Activated naive CD4-positive, alpha-beta T cell treated with anti-CD3 and anti-CD28 coated beads, Interleukin-2, amount 50 U/mL, for 72 hours (primary cell): ENCODE results near the gene XPR1. TPM values are rescaled to one million over a fixed set of nuclear protein-coding genes. Genes with fewer than 3 reads are reported as not detected.
A peak's percentile ranks its signal among the peaks of the same experiment; 100 is the strongest.
"Not testable (repeated sequence)": the region's sequence is repeated elsewhere in the genome, so short reads cannot be mapped to it uniquely, and the experiment has no call there.

ENCODE experiments used
- ATAC-seq, 2 donors: fragments of 150-1000 bp; cut with Tn5 transposase; 2 replicates each; pipeline ENCODE4 v1.10.0; 2021; ENCODE audit warnings: mild to moderate bottlenecking in 2 of 2, moderate library complexity in 2 of 2
- DNase-seq, 2 donors: peaks; one replicate each; pipeline ENCODE4 v3.0.0; 2021 to 2022; ENCODE audit warnings: low spot score in 2 of 2
- H3K27ac Mint-ChIP-seq, 2 donors: one replicate each; pipeline ENCODE4 v1.8.0; 2022; ENCODE audit warnings: mild to moderate bottlenecking in 2 of 2, mixed read lengths in 2 of 2
- H3K36me3 Mint-ChIP-seq, 2 donors: one replicate each; pipeline ENCODE4 v1.8.0; 2022; ENCODE audit warnings: mixed read lengths in 2 of 2
- H3K9me3 Mint-ChIP-seq, 2 donors: one replicate each; pipeline ENCODE4 v1.8.0; 2022; ENCODE audit warnings: mixed read lengths in 2 of 2
- total RNA-seq, 2 donors: library from RNA; stranded (reverse); gene quantifications; one replicate each; pipeline ENCODE4 v1.2.3, GENCODE V29; 2022

Gene XPR1
- total RNA-seq, 2 donors from 2014 or later, result 15.2 to 18.6 TPM

DNA sequence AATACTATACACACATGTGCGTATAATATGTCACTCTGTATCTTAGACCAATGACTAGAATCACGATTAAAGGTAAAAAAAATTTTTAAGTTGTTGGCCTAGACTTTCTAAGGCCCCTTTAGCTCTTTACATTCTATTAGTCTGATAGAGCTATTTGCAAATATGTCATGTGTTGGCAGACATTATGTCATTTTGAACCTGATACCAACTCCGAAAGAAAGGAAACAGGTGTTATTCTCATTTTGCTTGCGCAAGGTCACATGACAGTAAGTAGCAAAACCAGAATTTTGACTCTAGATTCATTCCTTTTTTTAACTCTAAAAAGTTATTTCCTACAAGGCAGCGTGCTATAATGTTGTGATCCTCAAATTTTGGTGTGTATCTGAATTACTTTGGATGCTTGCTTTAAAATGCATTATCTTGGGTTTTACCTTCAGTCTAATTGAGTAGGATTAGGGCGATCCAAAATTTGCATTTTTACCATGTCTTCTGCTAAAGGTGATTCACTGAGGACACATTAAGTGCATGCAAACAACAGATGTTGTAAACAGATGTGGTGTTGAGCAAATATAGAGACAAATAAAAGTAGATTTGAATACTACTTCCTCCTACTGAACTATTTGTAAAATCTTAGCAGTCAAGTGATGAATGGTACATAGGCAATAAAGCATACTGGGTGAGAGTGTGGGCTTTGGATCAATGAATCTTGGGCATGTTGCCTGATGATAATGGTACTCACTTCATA, 217.4 kb downstream of the XPR1 start:
- ATAC-seq, result no peak
- H3K9me3 Mint-ChIP-seq, result no peaks in the 10 kb centered on the region
- H3K36me3 Mint-ChIP-seq, result peaks cover 5 to 12% of the 10 kb centered on the region in 2 donors

DNA sequence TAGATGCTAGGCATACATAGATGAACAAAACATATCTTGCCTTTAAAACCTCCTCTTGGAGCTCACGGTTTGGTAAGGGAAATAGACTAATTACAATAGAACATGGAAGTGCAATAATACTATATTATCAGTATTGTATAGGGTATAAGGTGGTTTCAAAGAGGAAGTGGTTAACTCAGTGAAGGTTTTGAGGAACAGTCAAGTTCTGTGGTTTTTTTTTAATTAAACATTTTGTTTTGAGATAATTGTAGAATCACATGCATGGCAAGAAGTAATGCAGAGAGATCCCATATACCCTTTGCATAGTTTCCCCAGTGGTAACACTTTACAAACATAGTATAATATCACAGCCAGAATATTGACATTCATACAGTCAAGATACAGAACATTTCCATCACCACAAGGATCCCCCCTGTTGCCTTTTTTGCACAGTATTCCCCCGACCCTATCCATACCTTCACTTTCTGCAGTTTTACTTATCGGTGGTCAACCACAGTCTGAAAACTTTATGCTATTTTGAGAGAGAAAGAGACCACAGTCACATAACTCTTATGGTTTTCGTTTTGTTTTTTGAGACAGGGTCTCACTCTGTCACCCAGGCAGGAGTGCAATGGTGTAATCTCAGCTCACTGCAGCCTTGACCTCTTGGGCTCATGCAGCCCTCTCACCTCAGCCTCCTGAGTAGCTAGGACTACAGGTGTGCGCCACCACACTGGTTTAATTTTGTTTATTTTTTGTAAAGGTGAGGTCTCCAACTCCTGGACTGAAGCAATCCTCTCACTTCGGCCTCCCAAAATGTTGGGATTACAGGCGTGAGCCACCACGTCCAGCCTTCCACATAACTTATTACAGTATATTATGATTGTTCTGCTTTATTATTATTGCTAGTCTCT, 220.4 kb downstream of the XPR1 start:
- H3K36me3 Mint-ChIP-seq, result peaks cover 5 to 12% of the 10 kb centered on the region in 2 donors
- no peak for ATAC-seq
- H3K9me3 Mint-ChIP-seq, result no peaks in the 10 kb centered on the region
- no peak for DNase-seq
- H3K27ac Mint-ChIP-seq, result no peak overlapping the region

More for the DNA sequence above, 217.4 kb downstream of the XPR1 start:
- DNase-seq, result no peak
- H3K27ac Mint-ChIP-seq, result no peak overlapping the region

DNA sequence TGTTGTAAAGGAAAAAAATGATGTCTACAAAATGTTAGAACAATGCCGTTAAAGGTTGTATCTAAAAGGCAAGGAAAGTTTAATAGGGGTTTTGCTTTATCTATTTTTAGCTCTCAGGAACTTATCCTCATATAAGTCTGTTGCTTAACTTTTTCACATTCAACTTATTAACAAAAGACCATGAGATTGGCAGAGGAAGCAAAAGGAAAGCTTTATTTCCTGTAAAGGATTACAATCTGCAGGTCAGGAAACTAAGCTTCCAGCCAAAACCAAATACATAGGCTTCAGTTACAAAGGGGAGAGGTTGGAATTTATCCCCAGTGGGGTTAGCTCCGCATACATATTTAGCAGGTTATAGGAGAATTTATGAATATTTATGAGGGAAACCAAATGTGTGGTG, 222.2 kb downstream of the XPR1 start:
- no peaks in the 10 kb centered on the region for H3K9me3 Mint-ChIP-seq
- ATAC-seq (no peak), DNase-seq (no peak)
- H3K36me3 Mint-ChIP-seq, result peaks cover 5 to 12% of the 10 kb centered on the region in 2 donors
- no peak overlapping the region for H3K27ac Mint-ChIP-seq

DNA sequence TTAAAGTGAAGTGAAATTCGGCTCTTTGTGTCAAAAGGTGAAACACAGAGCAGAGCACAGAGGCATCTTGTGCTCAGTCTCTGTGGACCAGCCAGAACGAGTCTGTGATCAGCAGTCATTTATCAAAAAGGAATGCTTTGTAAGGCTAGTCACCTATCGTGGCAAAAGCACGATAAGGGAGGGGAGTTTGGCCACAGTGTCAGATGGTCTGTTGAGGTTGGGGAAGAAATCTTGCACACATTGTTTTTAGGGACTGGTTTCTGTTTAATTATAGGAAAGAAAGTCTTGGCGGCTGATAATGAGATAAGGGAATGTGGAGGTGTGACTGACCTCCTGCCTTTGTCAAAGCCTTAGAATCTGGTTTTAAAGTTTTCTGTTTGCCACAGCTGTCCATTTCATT, 222.6 kb downstream of the XPR1 start:
- Mint-ChIP-seq H3K36me3 (peaks cover 5 to 10% of the 10 kb centered on the region in 2 donors), H3K27ac (no peak overlapping the region), H3K9me3 (no peaks in the 10 kb centered on the region)
- no peak for ATAC-seq
- DNase-seq, result no peak

DNA sequence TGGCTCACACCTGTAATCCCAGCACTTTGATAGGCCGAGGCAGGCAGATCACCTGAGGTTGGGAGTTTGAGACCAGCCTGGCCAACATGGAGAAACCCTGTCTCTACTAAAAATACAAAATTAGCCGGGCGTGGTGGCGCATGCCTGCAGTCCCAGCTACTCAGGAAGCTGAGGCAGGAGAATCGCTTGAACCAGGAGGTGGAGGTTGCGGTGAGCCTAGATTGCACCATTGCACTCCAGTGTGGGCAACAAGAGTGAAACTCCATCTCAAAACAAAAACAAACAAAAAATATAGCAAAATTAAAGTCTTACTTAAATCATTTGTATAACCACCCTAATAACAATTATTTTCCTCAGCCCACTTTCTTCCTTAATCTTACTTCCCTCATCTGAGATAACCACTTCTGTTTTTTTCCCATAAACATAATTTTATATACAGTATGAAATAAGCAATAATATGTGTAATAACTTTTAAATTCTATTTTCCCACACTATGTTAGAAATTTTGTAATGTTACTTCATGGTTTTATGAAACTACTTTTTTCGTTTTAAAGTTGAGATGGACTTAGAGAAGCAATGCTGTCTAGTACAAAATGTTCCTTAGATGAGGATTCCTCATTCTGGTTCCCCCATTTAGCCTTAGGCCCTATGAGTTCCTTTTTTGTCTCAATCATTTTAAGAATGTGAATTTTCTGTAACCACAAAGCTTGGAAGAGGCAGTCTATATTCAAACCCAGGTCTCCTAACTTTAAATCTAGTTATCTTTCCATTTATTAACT, 226.3 kb downstream of the XPR1 start:
- not testable (repeated sequence) for ATAC-seq, DNase-seq, H3K27ac Mint-ChIP-seq, H3K9me3 Mint-ChIP-seq, H3K36me3 Mint-ChIP-seq

DNA sequence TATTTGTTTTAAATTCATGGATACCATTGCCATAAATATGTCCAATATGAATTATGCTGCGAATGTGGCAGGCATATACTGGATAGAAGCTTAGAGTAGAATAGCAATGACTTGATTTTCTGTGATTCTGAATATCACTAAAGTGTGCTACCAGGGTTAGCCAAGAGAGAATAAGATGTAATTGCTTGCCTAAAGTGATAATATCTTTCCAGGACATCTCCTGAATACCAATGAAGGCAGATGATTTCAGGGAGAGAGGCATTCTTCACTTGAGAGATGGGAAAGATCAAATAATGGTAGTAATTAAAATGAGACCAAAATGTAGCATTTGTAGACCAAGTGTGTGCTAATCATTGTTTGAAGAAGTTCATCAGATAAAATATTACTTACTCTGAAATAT, 227.5 kb downstream of the XPR1 start:
- no peak for DNase-seq
- H3K36me3 Mint-ChIP-seq, result no peaks in the 10 kb centered on the region
- ATAC-seq, result no peak
- H3K9me3 Mint-ChIP-seq, result no peaks in the 10 kb centered on the region
- no peak overlapping the region for H3K27ac Mint-ChIP-seq

DNA sequence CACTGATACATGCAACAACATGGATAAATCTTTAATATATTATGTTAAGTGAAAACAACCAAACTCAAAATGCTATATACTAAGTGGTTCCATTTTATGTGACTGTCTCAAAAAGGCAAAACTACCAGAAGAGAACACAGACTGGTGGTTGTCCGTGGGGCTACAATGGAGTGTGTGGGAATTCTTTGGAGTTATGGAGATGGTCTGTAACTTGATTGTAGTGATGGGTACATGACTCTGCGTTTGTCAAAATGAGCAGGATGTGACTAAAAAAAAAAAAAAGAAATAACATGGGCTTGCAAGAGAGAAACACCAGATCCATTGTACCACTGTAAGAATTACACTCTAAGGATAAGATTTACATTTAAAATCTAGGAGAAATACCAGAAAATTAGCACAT, 228.7 kb downstream of the XPR1 start:
- Mint-ChIP-seq H3K27ac (no peak overlapping the region), H3K9me3 (no peaks in the 10 kb centered on the region), H3K36me3 (no peaks in the 10 kb centered on the region)
- no peak for DNase-seq
- no peak for ATAC-seq

DNA sequence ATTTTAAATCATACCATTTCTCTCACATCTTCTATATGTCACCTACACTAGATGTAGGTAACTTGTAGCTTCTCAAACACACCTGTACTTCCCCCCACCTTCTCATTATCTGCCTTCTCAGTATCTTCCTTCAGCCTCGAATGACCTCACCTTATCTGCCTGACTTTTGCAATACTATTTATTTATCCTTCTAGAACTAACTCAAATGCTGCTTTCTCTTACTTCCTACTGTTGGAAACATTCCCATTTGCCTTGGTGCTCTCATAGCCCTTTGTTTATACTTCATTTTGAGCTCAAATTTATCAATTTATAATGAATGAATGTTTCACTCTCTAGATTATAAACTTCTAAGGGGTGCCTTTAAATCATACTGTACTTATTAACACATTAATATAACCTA, 230.5 kb downstream of the XPR1 start:
- no peaks in the 10 kb centered on the region for H3K9me3 Mint-ChIP-seq
- no peak overlapping the region for H3K27ac Mint-ChIP-seq
- H3K36me3 Mint-ChIP-seq, result no peaks in the 10 kb centered on the region
- ATAC-seq (no peak), DNase-seq (no peak)

DNA sequence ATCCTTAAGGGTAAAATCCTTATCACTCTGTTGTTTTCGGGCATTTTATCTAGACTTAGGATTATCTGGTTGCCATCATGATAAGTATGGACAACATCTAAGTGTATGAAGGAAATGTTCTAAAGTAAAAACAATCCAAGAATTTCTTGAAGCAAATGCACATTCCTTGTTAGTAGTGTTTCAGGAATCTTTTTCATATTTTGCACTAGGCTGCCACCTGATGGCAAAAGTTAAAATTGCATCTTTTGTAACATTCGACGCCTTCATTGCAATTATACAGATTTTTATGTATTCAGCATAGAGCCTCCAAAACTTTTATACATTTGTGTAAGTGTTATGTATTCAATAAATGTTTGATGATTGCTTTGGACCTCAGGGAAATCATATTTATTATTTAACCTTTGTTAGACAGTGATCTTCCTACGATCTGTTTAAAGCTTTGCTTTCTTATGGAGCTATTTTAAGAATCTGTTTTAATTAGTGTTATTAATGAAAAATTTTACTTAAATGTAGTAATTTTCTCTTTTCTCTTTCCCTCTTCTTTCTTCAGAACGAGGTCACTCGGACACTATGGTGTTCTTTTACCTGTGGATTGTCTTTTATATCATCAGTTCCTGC, 231.4 kb downstream of the XPR1 start:
- no peaks in the 10 kb centered on the region for H3K36me3 Mint-ChIP-seq
- ATAC-seq, result no peak
- DNase-seq, result peak in 1 of 2 donors; percentile 54
- H3K27ac Mint-ChIP-seq, result no peak overlapping the region
- no peaks in the 10 kb centered on the region for H3K9me3 Mint-ChIP-seq

DNA sequence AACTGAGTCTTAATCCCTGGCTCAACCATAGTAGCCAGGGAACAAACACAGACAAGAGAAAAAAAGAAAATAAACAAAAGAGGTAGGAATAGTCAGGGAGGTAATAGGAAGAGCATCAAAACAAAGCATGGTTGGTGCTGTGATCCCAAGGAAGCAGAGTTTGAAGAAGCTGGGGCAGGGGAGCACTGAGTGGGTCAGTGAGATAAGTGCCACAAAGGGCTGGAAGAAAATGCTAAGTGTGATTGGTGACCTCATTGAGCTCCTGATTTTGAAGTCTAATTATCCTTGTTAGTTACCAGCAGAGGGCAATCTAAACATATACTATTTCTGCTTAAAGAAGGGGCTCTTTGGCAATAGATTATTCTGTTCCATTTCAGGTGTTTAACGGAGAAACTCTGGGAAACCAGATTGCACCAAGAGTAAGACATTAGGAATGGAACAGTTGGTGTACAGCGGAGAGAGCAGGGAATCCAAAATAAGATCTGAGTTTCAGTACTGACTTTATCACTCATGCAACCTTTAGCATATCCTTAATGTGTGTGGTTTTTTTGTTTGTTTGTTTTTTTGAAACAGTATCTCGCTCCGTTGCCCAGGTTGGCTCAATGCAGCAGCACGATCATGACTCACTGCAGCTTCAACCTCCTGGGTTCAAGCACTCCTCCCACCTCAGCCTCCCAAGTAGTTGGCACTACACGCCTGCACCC, 250.1 kb downstream of the XPR1 start:
- no peaks in the 10 kb centered on the region for H3K9me3 Mint-ChIP-seq
- no peak for DNase-seq
- H3K36me3 Mint-ChIP-seq, result no peaks in the 10 kb centered on the region
- ATAC-seq, result peak; percentile 26 to 59
- peak overlapping the region in 1 of 2 donors; percentile 57 for H3K27ac Mint-ChIP-seq

DNA sequence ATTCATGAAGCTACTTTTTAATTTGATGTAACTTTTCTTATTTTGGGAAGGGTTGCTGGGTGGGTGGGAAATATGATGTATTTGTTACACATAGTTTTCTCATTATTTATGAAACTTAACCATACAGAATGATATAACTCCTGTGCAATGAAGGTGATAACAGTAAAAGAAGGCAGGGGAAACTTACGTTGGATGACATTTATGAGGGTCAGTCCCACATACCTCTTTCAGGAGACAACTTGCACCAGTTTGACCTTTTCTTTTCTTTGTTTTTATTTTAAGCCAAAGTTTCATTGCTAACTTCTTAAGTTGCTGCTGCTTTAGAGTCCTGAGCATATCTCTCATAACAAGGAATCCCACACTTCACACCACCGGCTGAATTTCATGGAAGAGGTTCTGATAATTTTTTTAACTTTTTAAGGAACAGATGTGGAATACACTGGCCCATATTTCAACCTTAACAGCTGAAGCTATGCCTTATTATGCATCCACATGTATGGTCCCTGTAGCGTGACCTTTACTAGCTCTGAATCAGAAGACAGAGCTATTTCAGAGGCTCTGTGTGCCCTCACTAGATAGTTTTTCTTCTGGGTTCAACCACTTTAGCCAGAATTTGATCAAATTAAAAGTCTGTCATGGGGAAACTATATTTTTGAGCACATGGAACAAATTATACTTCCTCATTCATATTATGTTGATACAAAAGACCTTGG, 252.9 kb downstream of the XPR1 start:
- ATAC-seq, result peak in 1 of 2 donors; percentile 39
- Mint-ChIP-seq H3K27ac (no peak overlapping the region), H3K9me3 (no peaks in the 10 kb centered on the region), H3K36me3 (no peaks in the 10 kb centered on the region)
- no peak for DNase-seq

DNA sequence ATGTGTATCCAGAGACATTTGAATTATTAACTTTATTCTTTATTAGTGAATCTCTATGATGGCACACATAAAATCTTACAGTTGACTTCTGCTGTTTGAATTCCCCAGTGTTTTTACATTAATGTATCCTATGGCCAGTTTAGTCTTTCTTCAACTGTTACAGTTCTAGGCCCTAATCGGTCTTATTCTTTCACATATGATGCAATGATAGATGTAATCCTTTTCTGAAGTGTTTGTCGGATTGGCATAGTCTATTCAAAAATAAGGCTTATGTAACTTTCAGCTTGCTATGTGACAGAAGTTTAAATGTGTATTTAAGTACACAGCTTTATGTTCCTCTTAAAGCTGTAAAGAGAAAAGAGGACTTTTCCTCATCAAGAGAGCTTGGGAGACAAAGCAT, 254.5 kb downstream of the XPR1 start:
- Mint-ChIP-seq H3K27ac (no peak overlapping the region), H3K36me3 (no peaks in the 10 kb centered on the region), H3K9me3 (no peaks in the 10 kb centered on the region)
- no peak for ATAC-seq
- no peak for DNase-seq

DNA sequence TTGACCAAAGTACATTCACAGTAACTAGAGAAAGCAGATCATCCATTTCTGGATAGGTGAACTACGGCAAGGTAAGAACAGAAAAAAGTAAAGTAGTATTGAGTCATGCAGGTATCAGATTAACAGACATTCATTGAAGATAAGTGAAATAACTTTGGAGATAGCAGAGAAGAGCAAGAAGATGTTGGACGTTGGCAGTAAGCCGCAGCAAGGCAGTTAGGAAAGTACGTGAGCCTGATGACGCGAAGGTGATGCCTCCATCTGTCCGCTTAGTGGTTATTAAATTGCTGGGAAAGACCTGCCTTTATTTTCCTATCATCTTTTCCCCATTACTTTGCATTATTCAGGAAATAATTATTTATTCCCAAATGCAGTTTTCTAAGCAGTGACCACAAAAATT, 256.0 kb downstream of the XPR1 start:
- no peaks in the 10 kb centered on the region for H3K36me3 Mint-ChIP-seq
- ATAC-seq, result no peak
- no peak for DNase-seq
- H3K9me3 Mint-ChIP-seq, result no peaks in the 10 kb centered on the region
- no peak overlapping the region for H3K27ac Mint-ChIP-seq

DNA sequence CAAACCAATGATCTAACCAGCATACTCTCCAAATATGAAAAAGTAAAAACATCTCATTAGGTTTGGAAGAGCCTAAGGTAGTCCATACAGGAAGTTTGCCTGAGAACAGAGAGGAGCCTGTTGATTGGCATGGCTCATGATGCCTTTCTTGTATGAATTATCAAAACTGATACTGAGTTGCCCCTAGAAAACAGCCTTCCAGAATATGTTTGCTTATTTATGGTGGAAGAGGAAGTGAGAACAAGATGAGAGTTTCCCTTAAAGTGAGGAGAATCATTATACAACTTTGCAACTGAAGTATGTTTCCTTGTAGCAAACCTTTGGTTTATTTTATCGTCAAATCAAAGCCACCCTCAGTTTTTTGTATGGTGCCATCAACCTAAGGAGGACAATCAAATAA, 257.0 kb downstream of the XPR1 start:
- Mint-ChIP-seq H3K9me3 (no peaks in the 10 kb centered on the region), H3K27ac (no peak overlapping the region)
- DNase-seq, result no peak

DNA sequence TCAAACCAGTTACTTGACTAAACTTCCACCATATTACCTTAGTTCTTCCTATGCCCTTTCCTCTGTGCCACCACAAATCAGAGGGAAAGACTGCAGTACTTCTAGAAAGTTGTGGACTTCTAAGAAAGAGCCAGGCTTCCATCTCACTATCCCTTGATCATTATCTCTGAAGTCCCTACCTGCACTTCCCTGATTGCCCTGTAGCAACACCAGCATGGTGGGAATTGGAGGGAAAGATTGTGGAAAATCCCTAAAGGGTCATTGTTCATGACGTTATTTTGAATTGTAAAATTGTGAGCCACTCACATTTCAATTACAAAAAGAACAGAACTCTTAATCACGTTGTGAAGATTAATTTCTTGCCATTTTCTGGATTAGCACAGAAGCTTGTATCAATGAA, 257.5 kb downstream of the XPR1 start:
- H3K9me3 Mint-ChIP-seq, result no peaks in the 10 kb centered on the region
- no peak for DNase-seq

More for the DNA sequence above, 257.0 kb downstream of the XPR1 start:
- no peak for ATAC-seq
- no peaks in the 10 kb centered on the region for H3K36me3 Mint-ChIP-seq

More for the DNA sequence above, 257.5 kb downstream of the XPR1 start:
- no peaks in the 10 kb centered on the region for H3K36me3 Mint-ChIP-seq
- peak overlapping the region in 1 of 2 donors; percentile 4 for H3K27ac Mint-ChIP-seq
- no peak for ATAC-seq
